Measurements from ENCODE around the gene TCF4.

- TF ChIP-seq POLR2AphosphoS5 (IDR thresholded peaks at IDR 0.05; ENCODE audit: borderline replicate concordance, low read depth, low read length) (no peak), EZH2 (IDR thresholded peaks at IDR 0.05) (no peak), FOXP2 (optimal IDR thresholded peaks at IDR 0.05; ENCODE audit: control extremely low read depth, extremely low read length, insufficient read depth) (no peak)
Measured at GRCh38 chr18:55252053-55252675, 335.8 kb downstream of the TCF4 start.
